Measurements from ENCODE around the gene HDAC4.

GRCh38 chr2:239302808-239303557 lies 97.8 kb downstream of the HDAC4 start:
- TF ChIP-seq TAF1 (IDR thresholded peaks at IDR 0.05; ENCODE audit: borderline replicate concordance, low read depth, low read length) (no peak), SRF (IDR thresholded peaks at IDR 0.05; ENCODE audit: low read depth in 2 of 2, low read length in 2 of 2) (no peak)

All from GM12878 (cell line).